Subcutaneous abdominal adipose tissue (tissue), 5 donors: ENCODE results near the gene PGK2.
"Not testable (repeated sequence)": the region's sequence is repeated elsewhere in the genome, so short reads cannot be mapped to it uniquely, and the experiment has no call there.

Experiments
- H3K27ac ChIP-seq: one replicate; pipeline ENCODE4 v1.7.0; 2013; ENCODE audit warnings: low read depth, mild to moderate bottlenecking, inconsistent platforms, low read length, moderate library complexity
- H3K27me3 ChIP-seq, 5 donors: one replicate each; pipeline ENCODE4 v1.7.0; 2013; ENCODE audit warnings: low read length in 5 of 5, inconsistent platforms in 1 of 5; ENCODE audit not compliant: control insufficient read depth in 5 of 5, insufficient read depth in 4 of 5
- H3K36me3 ChIP-seq, 5 donors: one replicate each; pipeline ENCODE4 v1.7.0; 2013; ENCODE audit warnings: low read length in 5 of 5; ENCODE audit not compliant: control insufficient read depth in 5 of 5, insufficient read depth in 5 of 5
- H3K4me1 ChIP-seq, 5 donors: one replicate each; pipeline ENCODE4 v1.7.0; 2013; ENCODE audit warnings: low read length in 5 of 5, mild to moderate bottlenecking in 3 of 5, moderate library complexity in 1 of 5; ENCODE audit not compliant: control insufficient read depth in 5 of 5, insufficient read depth in 5 of 5
- H3K4me3 ChIP-seq, 5 donors: one replicate each; pipeline ENCODE4 v1.7.0; 2013; ENCODE audit warnings: low read length in 5 of 5, low read depth in 1 of 5
- H3K9ac ChIP-seq, 5 donors: one replicate each; pipeline ENCODE4 v1.7.0; 2013; ENCODE audit warnings: low read length in 5 of 5, mild to moderate bottlenecking in 4 of 5, moderate library complexity in 3 of 5
- H3K9me3 ChIP-seq, 5 donors: one replicate each; pipeline ENCODE4 v1.7.0; 2013; ENCODE audit warnings: low read length in 5 of 5; ENCODE audit not compliant: control insufficient read depth in 5 of 5
- donor health status: healthy.
- donor health status: healthy.
- donor health status: healthy.
- donor health status: healthy.
- donor health status: healthy.

PGK2 gene

DNA sequence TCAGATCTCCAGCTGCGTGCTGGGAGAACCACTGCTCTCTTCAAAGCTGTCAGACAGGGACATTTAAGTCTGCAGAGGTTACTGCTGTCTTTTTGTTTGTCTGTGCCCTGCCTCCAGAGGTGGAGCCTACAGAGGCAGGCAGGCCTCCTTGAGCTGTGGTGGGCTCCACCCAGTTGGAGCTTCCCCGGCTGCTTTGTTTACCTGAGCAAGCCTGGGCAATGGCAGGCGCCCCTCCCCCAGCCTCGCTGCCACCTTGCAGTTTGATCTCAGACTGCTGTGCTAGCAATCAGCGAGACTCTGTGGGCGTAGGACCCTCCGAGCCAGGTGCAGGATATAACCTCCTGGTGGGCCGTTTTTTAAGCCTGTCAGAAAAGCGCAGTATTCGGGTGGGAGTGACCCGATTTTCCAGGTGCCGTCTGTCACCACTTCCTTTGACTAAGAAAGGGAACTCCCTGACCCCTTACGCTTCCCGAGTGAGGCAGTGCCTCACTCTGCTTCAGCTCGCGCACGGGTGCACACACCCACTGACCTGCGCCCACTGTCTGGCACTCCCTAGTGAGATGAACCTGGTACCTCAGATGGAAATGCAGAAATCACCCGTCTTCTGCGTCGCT, 9.9 kb upstream of the PGK2 start:
- H3K4me1 ChIP-seq, H3K27ac ChIP-seq, H3K9me3 ChIP-seq, H3K9ac ChIP-seq, H3K27me3 ChIP-seq, H3K4me3 ChIP-seq, H3K36me3 ChIP-seq: not testable (repeated sequence)

DNA sequence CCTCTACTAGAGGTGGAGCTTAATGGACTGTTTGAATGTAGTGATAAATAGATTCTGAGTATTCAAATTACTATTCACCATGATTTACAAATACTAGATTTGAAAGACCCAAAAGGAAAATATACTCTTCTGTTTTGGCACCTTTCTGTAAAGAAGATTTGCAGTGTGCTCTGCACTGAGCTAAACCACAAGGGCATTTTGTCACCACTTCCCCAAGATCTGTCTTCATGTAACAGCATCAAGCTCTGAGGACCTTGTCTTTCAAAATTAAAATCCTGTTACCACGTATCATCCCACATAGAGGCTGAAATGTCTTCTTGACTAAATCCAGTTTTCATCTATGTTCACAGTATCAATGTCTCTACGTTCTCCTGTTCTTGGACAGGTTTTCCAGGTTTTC, 3.3 kb upstream of the PGK2 start:
- Histone ChIP-seq H3K27ac (no peak overlapping the region), H3K27me3 (no peaks in the 10 kb centered on the region), H3K9ac (no peak overlapping the region), H3K4me1 (no peaks in the 10 kb centered on the region), H3K36me3 (no peaks in the 10 kb centered on the region), H3K9me3 (peaks cover 0 to 6% (median 2%) of the 10 kb centered on the region in 5 donors), H3K4me3 (no peak overlapping the region)

DNA sequence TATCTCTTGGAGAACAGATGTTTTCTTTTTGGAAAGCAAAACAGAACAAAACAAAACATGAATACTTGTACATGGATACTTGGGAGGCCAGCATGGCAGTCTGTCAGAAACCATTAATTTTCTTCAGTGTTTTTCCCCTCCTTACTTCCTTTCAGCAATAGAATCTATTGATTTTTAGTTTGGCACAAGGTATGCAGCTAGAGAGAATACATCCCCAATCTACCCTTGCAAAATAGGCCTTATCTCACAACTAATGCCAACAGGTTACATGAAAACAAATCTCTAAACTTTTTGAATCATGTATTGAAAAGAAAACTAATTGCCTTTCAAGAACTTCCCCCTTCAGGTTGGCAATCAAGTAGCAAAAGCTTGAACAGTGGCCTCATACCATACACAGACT, 2.8 kb downstream of the PGK2 start:
- Histone ChIP-seq H3K9me3 (peaks cover 0 to 6% (median 2%) of the 10 kb centered on the region in 5 donors), H3K9ac (no peak overlapping the region), H3K27me3 (no peaks in the 10 kb centered on the region), H3K4me3 (no peak overlapping the region), H3K4me1 (no peaks in the 10 kb centered on the region), H3K27ac (no peak overlapping the region), H3K36me3 (no peaks in the 10 kb centered on the region)

DNA sequence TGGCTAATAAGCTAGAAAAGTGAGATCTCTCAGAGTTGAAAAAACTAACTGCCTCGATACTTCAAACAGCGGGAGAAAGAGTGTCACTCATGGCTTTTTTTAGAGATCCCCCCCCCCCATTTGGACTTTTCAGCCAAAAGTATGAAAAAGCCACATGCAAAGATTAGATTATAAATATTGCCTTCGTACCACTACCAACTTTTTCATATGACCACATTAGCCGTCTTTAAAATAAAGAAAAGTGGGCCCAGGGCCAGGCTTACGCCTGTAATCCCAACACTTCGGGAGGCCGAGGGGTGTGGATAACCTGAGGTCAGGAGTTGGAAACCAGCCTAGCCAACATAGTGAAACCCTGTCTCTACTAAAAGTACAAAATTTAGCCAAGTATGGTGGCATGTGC, 4.4 kb downstream of the PGK2 start:
- no peak overlapping the region for H3K4me3 ChIP-seq
- H3K9ac ChIP-seq: no peak overlapping the region
- H3K27ac ChIP-seq: no peak overlapping the region
- no peaks in the 10 kb centered on the region for H3K4me1 ChIP-seq
- peaks cover 0 to 6% (median 2%) of the 10 kb centered on the region in 5 donors for H3K9me3 ChIP-seq
- H3K36me3 ChIP-seq: no peaks in the 10 kb centered on the region
- no peaks in the 10 kb centered on the region for H3K27me3 ChIP-seq

DNA sequence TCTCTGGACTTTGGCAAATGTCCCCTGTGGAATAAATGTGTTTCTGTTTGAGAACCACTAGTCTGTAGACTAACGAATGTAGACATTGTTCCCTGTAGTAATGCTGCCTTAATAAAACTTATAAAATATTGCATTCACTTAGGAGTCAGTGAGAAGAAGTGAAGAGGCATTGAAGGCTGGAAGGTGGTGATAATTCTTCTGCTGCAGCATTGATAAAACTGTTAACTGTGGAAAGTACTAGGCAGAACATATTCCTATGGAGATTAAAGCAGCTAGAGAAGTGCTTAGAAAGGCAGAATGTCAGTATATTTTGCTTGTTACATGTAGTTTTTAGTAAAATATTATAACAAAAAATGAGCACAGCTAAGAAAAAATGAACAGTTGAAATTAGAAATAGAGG, 4.8 kb downstream of the PGK2 start:
- H3K27me3 ChIP-seq: no peaks in the 10 kb centered on the region
- H3K4me3 ChIP-seq: no peak overlapping the region
- H3K27ac ChIP-seq: no peak overlapping the region
- no peak overlapping the region for H3K9ac ChIP-seq
- no peaks in the 10 kb centered on the region for H3K4me1 ChIP-seq
- no peaks in the 10 kb centered on the region for H3K36me3 ChIP-seq
- H3K9me3 ChIP-seq: peaks cover 0 to 5% (median 2%) of the 10 kb centered on the region in 5 donors

DNA sequence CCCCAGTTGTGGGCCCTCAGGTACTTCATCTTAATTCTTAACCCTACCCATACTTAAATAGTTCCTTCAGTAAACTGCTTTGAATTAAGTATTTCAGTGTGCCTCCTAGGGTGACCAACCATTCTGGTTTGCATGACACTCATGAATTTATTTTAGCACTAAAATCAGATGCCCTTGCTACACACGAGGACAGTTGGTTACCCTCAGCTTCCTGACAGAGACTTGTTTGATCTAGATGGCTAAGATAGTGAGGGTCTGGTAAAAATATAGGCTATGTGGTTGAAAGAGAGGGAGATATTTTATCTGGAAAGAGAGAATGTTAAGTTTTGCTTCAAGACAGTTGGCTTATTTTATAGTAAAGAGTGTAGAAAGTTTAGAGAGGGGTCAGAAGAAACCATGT, 10.6 kb downstream of the PGK2 start:
- H3K27ac ChIP-seq: no peak overlapping the region
- H3K36me3 ChIP-seq: no peaks in the 10 kb centered on the region
- no peak overlapping the region for H3K4me3 ChIP-seq
- H3K9ac ChIP-seq: no peak overlapping the region
- H3K9me3 ChIP-seq: no peaks in the 10 kb centered on the region
- no peaks in the 10 kb centered on the region for H3K4me1 ChIP-seq
- no peaks in the 10 kb centered on the region for H3K27me3 ChIP-seq

DNA sequence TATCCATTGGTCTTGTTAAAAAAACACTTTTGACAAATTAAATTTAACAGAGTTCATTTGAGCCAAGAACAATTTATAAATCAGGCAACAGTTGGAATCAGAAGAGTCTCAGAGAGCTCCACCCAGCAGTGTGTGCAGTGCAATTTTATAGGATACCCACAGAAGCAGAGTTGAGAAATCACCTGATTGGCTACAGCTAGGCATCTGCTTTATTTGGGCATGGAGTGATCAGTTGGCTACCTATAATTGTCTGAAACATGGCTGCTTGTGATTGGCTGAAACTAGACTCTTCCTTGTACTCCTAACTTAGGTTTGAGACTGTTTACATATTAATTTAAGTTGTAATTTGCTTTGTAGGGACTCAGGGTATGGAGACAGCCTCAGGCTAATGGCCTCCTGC, 12.0 kb downstream of the PGK2 start:
- Histone ChIP-seq H3K36me3 (no peaks in the 10 kb centered on the region), H3K27me3 (no peaks in the 10 kb centered on the region), H3K4me3 (no peak overlapping the region), H3K9me3 (no peaks in the 10 kb centered on the region), H3K27ac (no peak overlapping the region), H3K4me1 (no peaks in the 10 kb centered on the region), H3K9ac (no peak overlapping the region)

DNA sequence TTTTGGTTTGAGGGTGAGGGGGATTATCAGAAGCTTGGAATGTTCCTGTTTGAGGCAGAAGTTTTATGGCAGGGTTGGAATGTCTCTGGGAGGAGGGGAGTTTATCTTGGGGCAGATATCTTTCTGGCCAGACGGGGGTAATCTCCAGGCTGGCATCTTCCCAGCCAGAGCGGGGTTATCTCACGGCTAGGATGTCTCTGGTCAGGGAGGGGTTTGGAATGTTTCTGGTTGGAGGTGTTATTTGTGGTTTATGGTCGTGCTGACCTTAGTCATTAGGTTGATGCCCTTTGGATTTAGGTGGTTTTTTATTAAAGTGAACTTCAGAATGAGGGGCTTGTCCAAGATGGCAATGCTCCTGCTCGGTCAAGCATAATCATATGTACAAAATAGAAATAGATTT, 14.8 kb downstream of the PGK2 start:
- H3K9ac ChIP-seq: no peak overlapping the region
- H3K9me3 ChIP-seq: no peaks in the 10 kb centered on the region
- H3K36me3 ChIP-seq: no peaks in the 10 kb centered on the region
- H3K4me1 ChIP-seq: no peaks in the 10 kb centered on the region
- H3K27me3 ChIP-seq: no peaks in the 10 kb centered on the region
- H3K4me3 ChIP-seq: no peak overlapping the region
- H3K27ac ChIP-seq: no peak overlapping the region

DNA sequence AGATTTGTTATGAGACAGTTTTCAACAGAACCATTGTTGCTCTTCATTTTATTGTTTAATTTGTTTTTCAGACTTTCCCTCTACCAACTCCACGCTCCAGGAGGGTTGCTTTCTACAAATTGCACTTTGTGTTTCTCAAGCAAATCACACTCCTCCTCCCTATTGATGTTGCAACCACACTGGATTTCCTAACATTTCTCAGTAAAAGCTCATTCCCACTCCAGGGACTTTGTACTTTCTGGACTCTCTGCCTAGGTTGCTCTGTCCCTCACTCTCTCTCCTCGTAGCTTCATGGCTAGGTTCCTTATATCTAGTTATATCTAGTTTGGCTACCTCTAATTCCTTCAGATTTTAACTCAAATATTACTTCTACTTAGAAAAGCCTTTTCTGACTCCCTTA, 20.3 kb downstream of the PGK2 start:
- Histone ChIP-seq H3K9ac (no peak overlapping the region), H3K36me3 (no peaks in the 10 kb centered on the region), H3K4me1 (peaks cover 0 to 10% (median 0%) of the 10 kb centered on the region in 5 donors), H3K27ac (no peak overlapping the region), H3K27me3 (no peaks in the 10 kb centered on the region), H3K9me3 (no peaks in the 10 kb centered on the region), H3K4me3 (no peak overlapping the region)

DNA sequence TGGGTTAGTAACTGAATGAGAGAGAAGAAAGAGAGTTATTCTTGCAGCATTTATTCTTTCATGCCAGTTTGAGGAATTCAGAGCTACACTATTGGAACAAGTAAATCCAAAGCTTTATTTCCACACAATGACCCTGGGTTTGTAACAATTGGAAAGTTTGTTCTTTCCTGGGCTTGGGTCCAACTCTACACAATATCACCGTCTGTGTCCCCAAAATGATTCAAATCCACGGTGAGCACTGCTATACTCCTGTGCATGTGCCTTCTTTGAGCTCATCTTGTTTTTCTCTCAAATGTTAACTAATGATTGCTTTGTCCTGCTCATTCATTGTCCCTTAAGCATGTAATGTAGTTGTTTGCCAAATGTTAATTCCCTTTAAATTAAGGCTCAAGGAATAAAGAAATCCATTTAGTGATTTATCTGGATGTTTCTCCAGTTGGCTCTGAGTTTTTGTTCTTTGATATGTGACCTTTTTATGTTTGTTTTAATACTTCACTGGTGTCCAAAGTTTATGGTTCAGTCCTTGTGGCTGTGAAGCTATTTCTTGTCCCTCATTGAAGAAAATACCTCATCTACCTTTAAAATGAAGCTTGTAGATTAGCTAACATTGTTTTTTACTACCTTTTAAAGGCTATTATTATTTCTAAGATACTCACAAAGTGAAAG, 22.4 kb downstream of the PGK2 start:
- Histone ChIP-seq H3K9ac (no peak overlapping the region), H3K9me3 (no peaks in the 10 kb centered on the region), H3K27ac (no peak overlapping the region), H3K27me3 (no peaks in the 10 kb centered on the region), H3K4me1 (peaks cover 0 to 21% (median 6%) of the 10 kb centered on the region in 5 donors), H3K4me3 (no peak overlapping the region), H3K36me3 (no peaks in the 10 kb centered on the region)
